Gastrocnemius medialis (tissue), 4 donors: Measurements from ENCODE around the gene NXPH3. TPM values are rescaled to one million over a fixed set of nuclear protein-coding genes. Genes with fewer than 3 reads are reported as not detected.
A peak's percentile ranks its signal among the peaks of the same experiment; 100 is the strongest.

Experiments
- ATAC-seq, 2 donors: fragments of 150-250 bp; one replicate each; pipeline ENCODE4 v1.9.1; 2016
- DNase-seq, 2 donors: peaks; one replicate each; pipeline ENCODE4 v3.0.0-alpha.2; 2019
- H3K27ac ChIP-seq, 4 donors: fragments of 200-600 bp; sonication (generic); 1 replicate in 1 of 4; 2 replicates in 3 of 4; pipeline ENCODE4 v1.5.1; 2016 to 2018; ENCODE audit warnings: mild to moderate bottlenecking in 2 of 4, moderate library complexity in 1 of 4
- H3K27me3 ChIP-seq, 3 donors: fragments of 200-600 bp; sonication (generic) in 2 of 3; 1 replicate in 1 of 3; 2 replicates in 2 of 3; pipeline versions ENCODE4 v1.5.1 to v1.6.0; 2016 to 2019; ENCODE audit warnings: mild to moderate bottlenecking in 1 of 3, moderate library complexity in 1 of 3
- H3K36me3 ChIP-seq, 2 donors: fragments of 200-600 bp; sonication (generic) in 1 of 2; one replicate each; pipeline ENCODE4 v1.5.1; 2017 to 2018
- H3K4me1 ChIP-seq, 2 donors: fragments of 200-600 bp; sonication (generic) in 1 of 2; one replicate each; pipeline ENCODE4 v1.5.1; 2016 to 2017; ENCODE audit warnings: mild to moderate bottlenecking in 2 of 2
- H3K4me3 ChIP-seq, 4 donors: fragments of 200-600 bp; sonication (generic) in 3 of 4; 1 replicate in 1 of 4; 2 replicates in 3 of 4; pipeline ENCODE4 v1.5.1; 2016 to 2019; ENCODE audit warnings: mild to moderate bottlenecking in 2 of 4
- H3K9me3 ChIP-seq, 3 donors: fragments of 200-600 bp; sonication (generic) in 2 of 3; 1 replicate in 1 of 3; 2 replicates in 2 of 3; pipeline ENCODE4 v1.5.1; 2016 to 2019
- POLR2A ChIP-seq, 2 donors: fragments of 450-650 bp; IDR thresholded peaks; one replicate each; pipeline ENCODE4 v1.6.1; 2017; ENCODE audit warnings: antibody characterized with exemption in 2 of 2, mild to moderate bottlenecking in 2 of 2, moderate library complexity in 2 of 2
- in situ Hi-C, 4 donors: fragments of 200-750 bp; cut with MboI; loops; one replicate each; pipeline versions ENCODE4 v1.15.0 to v1.8.0; 2017; ENCODE audit warnings: low sequenced_read_pairs in 4 of 4
- intact Hi-C: fragments of 100-400 bp; cut with DNase I; formaldehyde crosslinking; loops from one replicate; pipeline ENCODE4 v1.15.1; 2023; ENCODE audit warnings: low total_unique reads
- total RNA-seq, 4 donors: library from RNA; depleted of rRNA; stranded (reverse); fragments of >200 nt; gene quantifications; one replicate each; pipeline versions ENCODE4 v1.1.0 to v1.2.3, GENCODE V29; 2016
- TF ChIP-seq, protein P1 (sequence below), 5 experiments: fragments of 450-650 bp in 3 of 5; fragments of 200-600 bp in 2 of 5; sonication (generic) in 2 of 5; IDR thresholded peaks in 4 of 5; conservative IDR thresholded peaks in 1 of 5; 1 replicate in 4 of 5; 2 replicates in 1 of 5; pipeline ENCODE4 v1.5.1; 2016 to 2019; ENCODE audit warnings: antibody characterized with exemption in 5 of 5, mild to moderate bottlenecking in 3 of 5, moderate library complexity in 3 of 5

The NXPH3 gene
- 1 to 10 TPM; 1.3 to 3.0 (median 1.7) TPM for total RNA-seq

DNA sequence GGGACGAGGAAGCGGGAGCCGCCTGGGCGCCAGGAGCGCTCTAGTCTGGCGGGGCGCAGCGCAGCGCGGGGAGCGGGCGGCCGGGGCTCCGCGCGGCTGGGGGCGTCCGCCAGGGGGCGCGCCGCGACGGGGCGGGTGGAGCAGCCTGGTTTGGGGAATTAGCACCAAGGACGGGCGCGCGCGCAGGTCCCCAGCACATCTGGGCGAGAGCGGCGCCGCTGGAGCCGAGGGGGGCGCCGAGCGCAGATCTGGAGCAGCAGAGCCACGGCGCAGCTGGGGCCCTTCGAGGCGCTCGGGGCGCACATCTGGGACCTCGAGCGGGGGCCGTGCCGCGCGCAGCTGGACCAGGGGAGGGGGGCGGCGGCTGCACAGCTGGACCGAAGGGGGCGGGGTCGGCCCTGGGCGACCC lies at the start of gene NXPH3:
Gene NXPH3, plus strand, starts transcription at position 193 of the 409 bp plus-strand sequence. CDS start 349 bp downstream, outside the sequence.
- TF ChIP-seq, protein P1, sequence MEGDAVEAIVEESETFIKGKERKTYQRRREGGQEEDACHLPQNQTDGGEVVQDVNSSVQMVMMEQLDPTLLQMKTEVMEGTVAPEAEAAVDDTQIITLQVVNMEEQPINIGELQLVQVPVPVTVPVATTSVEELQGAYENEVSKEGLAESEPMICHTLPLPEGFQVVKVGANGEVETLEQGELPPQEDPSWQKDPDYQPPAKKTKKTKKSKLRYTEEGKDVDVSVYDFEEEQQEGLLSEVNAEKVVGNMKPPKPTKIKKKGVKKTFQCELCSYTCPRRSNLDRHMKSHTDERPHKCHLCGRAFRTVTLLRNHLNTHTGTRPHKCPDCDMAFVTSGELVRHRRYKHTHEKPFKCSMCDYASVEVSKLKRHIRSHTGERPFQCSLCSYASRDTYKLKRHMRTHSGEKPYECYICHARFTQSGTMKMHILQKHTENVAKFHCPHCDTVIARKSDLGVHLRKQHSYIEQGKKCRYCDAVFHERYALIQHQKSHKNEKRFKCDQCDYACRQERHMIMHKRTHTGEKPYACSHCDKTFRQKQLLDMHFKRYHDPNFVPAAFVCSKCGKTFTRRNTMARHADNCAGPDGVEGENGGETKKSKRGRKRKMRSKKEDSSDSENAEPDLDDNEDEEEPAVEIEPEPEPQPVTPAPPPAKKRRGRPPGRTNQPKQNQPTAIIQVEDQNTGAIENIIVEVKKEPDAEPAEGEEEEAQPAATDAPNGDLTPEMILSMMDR (IDR thresholded peaks at IDR 0.05 in 4 of 5, conservative IDR thresholded peaks at IDR 0.05 in 1 of 5): peak in 4 of 5 experiments; percentile 86 to 96 (median 93)
- TF ChIP-seq POLR2A (IDR thresholded peaks at IDR 0.05): no peak
- peaks cover 0 to 4% (median 0%) of the 10 kb centered on the region in 3 donors for H3K27me3 ChIP-seq
- H3K27ac ChIP-seq: peak within 1 kb of the TSS; percentile 58 to 69 (median 65)
- peak within 1 kb of the TSS; percentile 66 to 76 (median 70) for H3K4me3 ChIP-seq
- DNase-seq (peak in 1 of 2 donors; percentile 54), ATAC-seq (peak; percentile 76)
- intact Hi-C loops: loop anchor here (5.0 kb wide), 1 partner anchor 37 kb away; no protein-coding TSS in a partner anchor
- no peaks in the 10 kb centered on the region for H3K36me3 ChIP-seq
- H3K4me1 ChIP-seq: peaks cover 11 to 19% of the 10 kb centered on the region in 2 donors
- in situ Hi-C loops: loop anchor here in 2 of 4 donors (10.0 kb wide), 2 partner anchors 269 to 279 kb away; partner anchors contain the start of gene TAC4 (in 1 of the 2)
- H3K9me3 ChIP-seq: no peaks in the 10 kb centered on the region

DNA sequence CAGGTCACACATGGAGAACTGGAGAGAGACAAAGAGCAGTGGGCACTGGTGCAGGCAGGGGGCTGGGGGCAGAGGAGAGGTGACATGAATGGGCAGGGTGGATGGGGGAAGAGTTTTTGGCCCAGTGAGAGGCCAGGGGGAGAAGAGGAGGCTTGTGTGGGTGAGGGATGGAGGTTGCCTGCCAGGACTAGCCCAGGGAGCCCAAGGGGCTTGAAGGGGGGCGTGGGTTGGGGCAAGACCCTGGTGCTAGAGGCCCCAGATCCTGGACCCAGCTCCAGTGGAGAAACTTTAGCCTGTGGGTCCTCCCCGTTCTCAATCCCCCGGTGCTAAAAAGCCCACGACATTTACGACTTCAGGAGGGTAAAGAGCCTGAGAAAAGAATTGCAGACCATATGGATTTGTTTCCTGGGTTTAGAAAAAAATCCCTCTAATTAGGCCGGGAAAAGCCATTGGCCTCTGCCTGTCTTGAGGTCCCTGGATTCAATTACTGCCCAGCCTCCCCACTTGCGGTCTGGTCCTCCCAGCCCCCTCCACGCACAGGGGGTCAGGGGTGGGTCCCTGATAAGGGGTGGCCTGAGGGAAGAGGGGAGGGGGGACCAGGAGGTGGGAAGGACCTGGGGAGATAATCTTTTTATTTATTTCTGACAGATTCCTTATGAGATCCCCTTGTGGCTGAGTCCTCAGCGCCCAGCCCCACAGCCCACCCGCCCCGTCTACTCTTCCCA lies 47.6 kb upstream of the NXPH3 start:
- H3K27me3 ChIP-seq: no peaks in the 10 kb centered on the region
- H3K36me3 ChIP-seq: no peaks in the 10 kb centered on the region
- H3K4me3 ChIP-seq: no peak overlapping the region
- intact Hi-C loops (no loop called here), in situ Hi-C loops (no loop called here)
- H3K9me3 ChIP-seq: no peaks in the 10 kb centered on the region
- H3K4me1 ChIP-seq: no peaks in the 10 kb centered on the region
- TF ChIP-seq POLR2A (IDR thresholded peaks at IDR 0.05): no peak
- TF ChIP-seq, protein P1 (IDR thresholded peaks at IDR 0.05 in 4 of 5, conservative IDR thresholded peaks at IDR 0.05 in 1 of 5): no peak
- no peak for ATAC-seq
- DNase-seq: no peak
- no peak overlapping the region for H3K27ac ChIP-seq

DNA sequence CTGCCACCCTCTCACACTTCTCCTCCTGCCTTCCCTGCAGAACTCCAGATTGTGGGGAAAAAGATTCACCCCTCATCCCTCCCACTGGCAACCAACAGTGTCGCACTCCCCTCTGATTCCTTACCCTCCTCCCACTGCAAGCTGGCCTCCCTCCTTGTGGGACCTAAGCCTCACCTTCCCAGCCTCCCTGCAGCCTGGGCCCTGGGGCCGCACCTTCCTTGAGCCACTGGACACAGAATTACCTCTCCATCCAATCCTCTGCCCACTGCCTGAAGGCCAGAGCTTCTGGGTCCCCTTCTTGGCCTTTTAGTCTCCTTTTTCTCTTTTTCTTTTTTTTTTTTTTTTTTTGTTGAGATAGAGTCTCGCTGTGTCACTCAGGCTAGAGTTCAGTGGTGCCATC lies 46.7 kb upstream of the NXPH3 start:
- TF ChIP-seq, protein P1 (IDR thresholded peaks at IDR 0.05 in 4 of 5, conservative IDR thresholded peaks at IDR 0.05 in 1 of 5): no peak
- no peak for TF ChIP-seq POLR2A (IDR thresholded peaks at IDR 0.05)
- ATAC-seq: no peak
- no peak overlapping the region for H3K27ac ChIP-seq
- H3K27me3 ChIP-seq: peaks cover 0 to 4% (median 0%) of the 10 kb centered on the region in 3 donors
- DNase-seq: no peak
- no peaks in the 10 kb centered on the region for H3K36me3 ChIP-seq
- H3K9me3 ChIP-seq: no peaks in the 10 kb centered on the region
- intact Hi-C loops (no loop called here), in situ Hi-C loops (no loop called here)
- no peaks in the 10 kb centered on the region for H3K4me1 ChIP-seq
- H3K4me3 ChIP-seq: no peak overlapping the region

DNA sequence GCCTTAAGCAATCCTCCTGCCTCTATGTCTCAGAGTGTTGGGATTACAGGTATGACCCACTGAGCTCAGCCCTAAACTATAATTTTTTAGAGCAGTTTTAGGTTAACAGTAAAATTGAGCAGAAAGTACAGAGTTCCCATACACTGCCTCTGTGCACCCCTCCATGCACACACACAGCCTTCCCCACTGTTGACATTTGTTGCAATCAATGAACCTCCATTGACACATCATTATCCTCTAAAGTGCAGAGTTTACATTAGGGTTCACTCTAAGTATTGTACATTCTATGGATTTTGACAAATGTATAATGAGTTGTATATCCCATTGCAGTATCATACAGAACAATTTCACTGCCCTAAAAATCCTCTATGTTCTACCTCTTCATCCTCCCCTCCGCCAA lies 45.6 kb upstream of the NXPH3 start:
- DNase-seq (no peak), ATAC-seq (no peak)
- in situ Hi-C loops (no loop called here), intact Hi-C loops (no loop called here)
- Histone ChIP-seq H3K9me3 (no peaks in the 10 kb centered on the region), H3K36me3 (no peaks in the 10 kb centered on the region), H3K27me3 (peaks cover 0 to 4% (median 0%) of the 10 kb centered on the region in 3 donors), H3K27ac (no peak overlapping the region), H3K4me3 (no peak overlapping the region), H3K4me1 (no peaks in the 10 kb centered on the region)
- TF ChIP-seq, protein P1 (IDR thresholded peaks at IDR 0.05 in 4 of 5, conservative IDR thresholded peaks at IDR 0.05 in 1 of 5): no peak
- TF ChIP-seq POLR2A (IDR thresholded peaks at IDR 0.05): no peak
